ENCODE data around the gene CALHM1.

DNA sequence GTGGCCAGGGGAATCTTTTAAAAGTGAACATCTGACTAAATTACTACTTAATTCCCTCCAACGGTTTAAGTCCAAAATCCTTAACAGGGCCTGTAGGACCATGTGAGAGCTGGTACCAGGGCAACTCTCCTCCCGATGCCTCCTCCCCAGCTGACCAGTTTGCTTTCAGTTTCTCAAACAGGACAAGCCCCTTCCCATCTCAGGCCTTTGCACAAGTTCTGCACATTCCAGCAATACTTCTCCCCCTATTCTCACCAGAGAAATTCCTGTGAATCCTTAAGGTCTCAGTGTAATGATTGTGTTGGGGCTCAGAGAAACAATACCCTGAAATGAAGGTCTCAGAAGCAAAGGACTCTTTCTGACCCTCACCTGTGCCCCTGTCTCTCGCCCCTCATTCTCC is 8.0 kb upstream of the CALHM1 start:
- TF ChIP-seq POLR2A (IDR thresholded peaks at IDR 0.05; ENCODE audit: low read length) (no peak), GATA1 (IDR thresholded peaks at IDR 0.05; ENCODE audit: low read depth, low read length) (no peak)

Data from erythroblast (primary cell).